Epidermal melanocyte (primary cell): Measurements from ENCODE around the gene TPRG1L.
A peak's percentile ranks its signal among the peaks of the same experiment; 100 is the strongest.
"Not testable (repeated sequence)": the region's sequence is repeated elsewhere in the genome, so short reads cannot be mapped to it uniquely, and the experiment has no call there.

Experiments
- DNase-seq: peaks from one replicate; pipeline ENCODE4 v3.0.0; 2011; ENCODE audit warnings: low spot score; ENCODE audit not compliant: insufficient read length

The TPRG1L gene

DNA sequence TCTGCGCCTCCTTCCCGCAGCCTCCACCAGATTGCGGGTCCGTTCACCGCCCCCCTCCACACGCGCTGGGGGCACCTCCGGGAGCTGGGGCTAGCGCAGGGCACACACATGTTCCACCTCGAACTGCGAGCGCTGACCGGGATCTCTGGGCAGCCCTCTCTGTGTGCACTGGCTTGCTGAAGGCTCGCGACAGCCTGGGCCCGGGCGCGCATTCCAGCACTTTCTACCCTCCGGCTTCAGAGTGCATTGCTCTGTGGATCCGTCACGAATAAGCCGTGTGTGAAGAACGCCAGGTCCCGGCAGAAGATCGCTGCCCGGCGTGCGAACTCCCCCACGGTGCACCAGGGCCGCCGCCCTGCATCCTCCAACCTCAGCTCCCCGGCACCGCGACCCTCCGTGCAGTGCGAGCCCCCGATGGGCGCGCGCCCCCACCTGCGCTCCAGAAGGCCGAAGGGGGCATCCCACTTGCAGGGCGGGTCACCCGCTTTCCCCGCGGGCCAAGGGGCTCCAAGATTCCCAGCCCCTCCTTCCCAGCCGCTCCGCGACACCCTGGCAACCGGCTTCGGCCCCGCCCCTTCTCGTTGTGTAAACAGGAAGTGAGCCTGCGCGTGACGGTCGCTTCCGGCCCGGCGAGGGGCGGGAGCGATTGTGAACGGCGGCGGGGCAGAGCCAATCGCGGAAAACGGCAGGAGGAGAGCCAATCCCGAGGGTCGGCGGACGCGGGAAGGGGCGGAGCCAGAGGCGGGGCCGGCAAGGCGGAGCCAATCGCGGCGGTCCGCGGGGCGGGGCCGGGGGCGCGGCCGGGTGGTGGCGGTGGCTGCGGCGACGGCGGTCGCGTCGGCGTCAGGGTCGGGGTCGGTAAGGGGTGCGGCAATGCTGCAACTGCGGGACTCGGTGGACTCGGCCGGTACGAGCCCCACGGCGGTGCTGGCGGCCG, at the start of gene TPRG1L:
TPRG1L (plus strand) TSS at position 816 of the 937 bp plus-strand sequence; CDS start at position 874, 58 bp downstream.
- peak; percentile 100 for DNase-seq

DNA sequence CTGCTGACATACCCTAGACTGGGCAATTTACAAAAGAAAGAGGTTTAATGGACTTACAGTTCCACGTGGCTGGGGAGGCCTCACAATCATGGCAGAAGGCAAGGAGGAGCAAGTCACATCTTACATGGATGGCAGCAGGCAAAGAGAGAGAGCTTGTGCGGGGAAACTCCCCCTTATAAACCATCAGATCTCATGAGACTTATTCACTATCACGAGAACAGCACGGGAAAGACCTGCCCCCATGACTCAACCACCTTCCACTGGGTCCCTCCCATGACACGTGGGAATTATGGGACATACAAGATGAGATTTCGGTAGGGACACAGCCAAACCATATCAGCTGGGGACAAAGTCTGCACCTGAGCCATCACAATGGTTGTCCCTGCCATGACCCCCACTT, 49.3 kb upstream of the TPRG1L start:
- not testable (repeated sequence) for DNase-seq

DNA sequence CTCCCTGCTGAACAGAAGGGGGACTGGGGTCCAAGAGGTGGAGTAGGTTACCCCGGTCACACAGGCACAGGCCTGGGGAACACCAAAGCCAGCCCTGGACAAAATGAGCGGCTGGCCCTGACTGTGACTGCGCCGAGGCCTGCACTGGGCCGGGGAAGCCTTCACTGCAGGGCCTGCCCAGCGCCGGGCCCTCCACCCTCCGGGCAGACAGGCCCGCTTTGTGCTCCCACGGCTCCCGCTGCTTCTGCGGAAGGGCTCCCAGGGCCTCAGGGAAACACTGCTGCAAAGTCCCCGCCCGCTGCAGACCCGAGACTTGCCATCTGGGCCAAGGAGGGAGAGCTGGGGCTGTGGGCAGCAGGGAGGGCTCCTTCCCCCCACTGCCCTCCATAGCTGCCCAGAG, 48.8 kb upstream of the TPRG1L start:
- DNase-seq = no peak

DNA sequence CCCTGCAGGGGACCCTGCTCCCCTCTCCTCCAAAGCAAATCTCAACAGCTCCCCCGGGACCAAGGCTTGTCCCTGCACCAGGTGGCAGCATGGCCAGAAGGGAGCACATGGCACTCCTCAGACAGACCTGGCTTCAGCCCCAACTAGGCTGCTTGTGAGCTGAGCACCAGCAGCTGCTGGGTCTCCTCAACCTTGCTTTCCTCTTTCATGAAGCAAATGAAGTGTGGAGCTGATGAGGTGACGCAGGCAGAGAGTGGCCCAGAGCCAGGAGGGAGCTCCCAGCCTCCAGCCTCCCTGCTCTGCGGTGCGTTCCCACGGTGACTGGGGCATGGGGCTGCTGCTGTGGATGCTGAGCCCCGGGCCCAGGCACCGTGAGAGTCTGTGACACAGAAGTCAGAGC, 47.5 kb upstream of the TPRG1L start:
- no peak for DNase-seq

DNA sequence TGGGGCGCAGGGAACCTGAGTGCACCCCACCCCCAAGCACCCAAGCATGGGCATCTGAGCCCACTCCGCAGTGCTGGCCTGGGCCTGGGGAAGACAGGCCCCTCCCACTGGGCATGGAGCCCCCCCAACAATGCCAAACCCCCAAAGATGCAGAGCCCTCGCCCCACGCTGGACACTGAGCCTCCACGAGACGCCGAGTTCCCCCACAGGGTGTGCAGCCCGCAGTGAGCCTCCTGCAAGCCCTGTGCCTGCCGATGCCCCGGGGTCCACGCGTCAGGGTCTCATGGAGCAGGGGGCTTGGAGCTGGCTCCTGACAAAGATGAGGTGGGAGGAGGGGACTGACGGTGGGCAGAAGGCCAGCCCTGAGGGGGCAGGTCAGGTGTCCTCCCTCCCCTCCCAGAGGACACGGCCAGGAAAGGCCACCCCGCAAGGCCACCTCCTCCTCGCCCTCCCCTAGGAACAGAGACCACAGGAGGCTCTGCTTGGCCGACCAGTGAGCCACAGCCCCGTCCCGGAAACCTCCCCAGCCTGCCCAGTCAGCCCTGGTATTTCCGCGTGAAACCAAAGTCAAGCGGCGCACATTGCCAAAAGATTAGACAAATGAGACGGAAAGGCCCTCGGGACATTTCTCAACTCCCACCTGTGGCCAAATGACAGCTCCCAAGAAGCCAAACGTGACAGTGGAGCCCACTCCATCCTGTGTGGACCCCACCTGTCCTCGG, 46.9 kb upstream of the TPRG1L start:
- DNase-seq = no peak

DNA sequence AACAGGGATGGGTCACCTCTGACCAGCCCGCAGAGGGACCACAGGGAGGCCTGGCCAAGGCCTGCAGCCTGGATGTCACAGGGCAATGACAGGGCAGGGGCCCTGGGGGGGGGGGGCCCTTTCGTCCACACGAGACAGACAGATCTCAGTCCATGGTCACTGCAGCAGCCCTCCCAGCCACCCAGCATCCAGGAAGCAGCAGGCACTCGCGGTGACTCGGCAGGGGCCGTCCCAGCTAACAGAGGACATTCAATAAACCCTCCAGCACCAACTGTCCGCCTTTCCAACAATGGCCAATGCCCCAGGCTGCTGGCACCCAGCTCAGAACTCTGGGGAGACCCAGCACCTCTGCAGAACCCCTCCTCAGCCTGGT, 46.4 kb upstream of the TPRG1L start:
- no peak for DNase-seq

DNA sequence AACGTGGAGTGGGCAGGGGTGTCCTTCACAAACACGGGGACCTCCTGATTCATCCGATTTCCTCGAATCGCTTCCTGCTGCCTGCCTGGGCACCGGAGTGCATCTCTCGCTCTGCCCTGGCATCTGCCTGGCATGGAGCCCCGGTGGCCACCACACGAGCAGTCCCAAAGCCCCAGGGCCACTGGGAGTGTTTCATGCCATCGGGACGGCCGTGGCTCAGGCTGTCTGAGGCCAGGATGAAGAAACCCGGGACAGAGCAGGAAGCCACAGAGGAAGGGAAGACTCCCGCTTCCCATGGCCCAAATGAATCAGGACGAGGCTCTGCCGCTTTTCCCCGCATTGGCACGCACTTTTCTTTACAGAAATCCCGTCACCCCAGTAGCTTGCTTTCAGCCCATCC, 45.9 kb upstream of the TPRG1L start:
- DNase-seq = no peak

DNA sequence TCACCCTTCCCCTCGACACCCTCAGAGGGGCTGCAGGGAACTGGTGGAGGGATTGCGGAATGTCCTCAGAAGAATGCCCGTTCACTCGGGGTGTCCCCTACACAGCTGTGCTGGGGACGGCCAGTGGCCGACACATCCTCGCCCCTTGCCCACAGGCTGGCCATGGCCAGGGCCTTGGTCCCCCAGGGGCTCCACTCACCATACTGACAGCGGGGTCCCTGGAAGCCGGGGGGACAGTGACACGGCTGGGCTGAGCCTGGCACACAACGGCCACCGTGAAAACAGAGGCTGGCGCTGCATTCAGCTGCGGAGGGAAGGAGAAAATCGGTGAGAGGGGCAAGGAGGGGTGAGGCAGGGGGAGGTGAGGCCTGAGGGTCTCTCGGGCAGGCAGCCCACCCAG, 45.2 kb upstream of the TPRG1L start:
- no peak for DNase-seq

DNA sequence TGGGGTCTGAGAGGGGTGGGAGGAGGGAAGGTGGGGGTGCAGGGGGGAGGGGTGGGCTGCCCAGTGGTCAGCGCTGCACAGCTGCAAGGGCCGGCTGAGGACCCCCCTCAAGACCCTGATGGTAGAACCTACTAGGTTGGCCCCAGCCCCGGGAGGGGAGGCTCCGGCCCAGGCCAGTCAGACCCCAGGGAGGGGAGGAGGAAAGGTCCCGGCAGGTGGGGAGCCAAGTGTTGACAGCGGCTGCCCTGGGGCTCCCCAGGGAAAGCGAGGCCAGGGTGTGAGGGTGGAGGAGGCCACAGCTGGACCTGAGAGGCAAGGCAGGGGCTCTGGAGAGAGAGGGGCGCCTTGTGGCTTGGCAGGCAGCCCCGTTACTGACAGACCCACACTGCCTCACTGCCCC, 44.6 kb upstream of the TPRG1L start:
- DNase-seq = no peak

DNA sequence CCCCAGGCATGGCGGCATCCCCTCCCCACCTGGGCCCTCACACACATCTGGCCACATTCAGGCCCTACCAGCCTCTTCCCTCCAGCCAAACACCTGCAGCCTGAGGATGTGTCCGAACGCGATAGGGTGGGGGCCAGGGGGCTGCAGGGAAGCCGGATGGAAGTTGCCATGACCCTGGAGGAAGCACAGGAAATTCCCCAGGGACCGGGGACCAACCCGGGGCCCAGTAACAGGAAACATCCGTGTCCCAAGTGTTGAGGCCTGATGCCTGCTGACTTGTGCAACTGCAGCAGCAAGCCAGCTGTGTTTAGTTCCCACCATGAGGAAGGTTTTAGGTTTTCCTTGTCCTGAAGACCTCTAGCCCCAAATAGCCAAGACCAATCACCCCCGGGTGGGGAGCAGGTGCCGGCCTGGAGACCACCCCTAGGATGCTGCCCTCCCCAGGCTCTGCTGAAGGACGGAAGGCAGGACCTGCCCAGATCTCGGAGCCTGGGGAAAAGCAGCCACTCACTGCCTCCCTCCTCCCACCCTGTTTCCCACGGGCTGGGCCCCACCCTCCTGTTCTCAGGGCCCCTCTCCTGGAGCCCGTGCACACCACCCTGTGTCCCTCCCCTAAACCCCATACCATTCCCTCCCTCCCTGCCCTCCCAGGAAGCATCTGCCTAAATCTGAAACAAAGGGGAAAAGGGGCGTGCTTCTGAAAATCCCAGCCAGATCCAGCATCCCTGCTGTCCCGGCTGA, 43.3 kb upstream of the TPRG1L start:
- DNase-seq = no peak

DNA sequence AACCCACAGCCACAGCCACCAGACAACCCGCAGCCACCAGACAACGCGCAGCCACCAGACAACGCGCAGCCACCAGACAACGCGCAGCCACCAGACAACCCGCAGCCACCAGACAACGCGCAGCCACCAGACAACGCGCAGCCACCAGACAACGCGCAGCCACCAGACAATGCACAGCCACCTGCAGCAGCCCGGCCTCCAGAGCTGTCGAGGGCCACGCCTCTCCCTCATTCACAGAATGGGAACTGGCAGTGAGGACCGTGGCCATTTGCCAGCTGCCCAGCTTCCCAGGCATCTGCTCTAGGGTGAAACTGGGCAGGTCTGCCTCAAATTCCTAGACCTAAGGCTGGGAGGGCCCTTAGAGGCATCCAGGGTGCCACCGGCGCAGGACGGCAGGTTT, 41.1 kb upstream of the TPRG1L start:
- not testable (repeated sequence) for DNase-seq

DNA sequence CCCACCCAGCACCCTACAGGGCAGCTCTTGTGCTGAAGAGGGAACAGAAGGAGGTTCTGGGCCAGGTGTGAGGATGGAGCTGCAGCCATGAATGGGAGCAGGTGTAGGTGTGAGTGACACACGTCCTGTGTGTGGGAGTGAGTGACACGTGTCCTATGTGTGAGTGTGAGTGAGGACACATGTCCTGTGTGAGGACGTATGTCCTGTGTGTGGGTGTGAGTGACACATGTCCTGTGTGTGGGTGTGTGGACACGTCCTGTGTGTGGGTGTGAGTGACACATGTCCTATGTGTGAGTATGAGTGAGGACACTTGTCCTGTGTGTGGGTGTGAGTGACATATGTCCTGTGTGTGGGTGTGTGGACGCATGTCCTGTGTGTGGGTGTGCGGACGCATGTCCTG, 39.9 kb upstream of the TPRG1L start:
- no peak for DNase-seq

DNA sequence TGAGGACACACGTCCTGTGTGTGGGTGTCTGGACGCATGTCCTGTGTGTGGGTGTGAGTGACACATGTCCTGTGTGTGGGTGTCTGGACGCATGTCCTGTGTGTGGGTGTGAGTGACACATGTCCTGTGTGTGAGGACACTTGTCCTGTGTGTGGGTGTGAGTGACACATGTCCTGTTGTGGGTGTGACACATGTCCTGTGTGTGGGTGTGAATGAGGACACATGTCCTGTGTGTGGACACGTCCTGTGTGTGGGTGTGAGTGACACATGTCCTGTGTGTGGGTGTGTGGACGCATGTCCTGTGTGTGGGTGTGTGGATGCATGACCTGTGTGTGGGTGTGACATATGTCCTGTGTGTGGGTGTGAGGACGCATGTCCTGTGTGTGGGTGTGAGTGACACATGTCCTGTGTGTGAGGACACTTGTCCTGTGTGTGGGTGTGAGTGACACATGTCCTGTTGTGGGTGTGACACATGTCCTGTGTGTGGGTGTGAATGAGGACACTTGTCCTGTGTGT, 39.4 kb upstream of the TPRG1L start:
- DNase-seq = not testable (repeated sequence)

DNA sequence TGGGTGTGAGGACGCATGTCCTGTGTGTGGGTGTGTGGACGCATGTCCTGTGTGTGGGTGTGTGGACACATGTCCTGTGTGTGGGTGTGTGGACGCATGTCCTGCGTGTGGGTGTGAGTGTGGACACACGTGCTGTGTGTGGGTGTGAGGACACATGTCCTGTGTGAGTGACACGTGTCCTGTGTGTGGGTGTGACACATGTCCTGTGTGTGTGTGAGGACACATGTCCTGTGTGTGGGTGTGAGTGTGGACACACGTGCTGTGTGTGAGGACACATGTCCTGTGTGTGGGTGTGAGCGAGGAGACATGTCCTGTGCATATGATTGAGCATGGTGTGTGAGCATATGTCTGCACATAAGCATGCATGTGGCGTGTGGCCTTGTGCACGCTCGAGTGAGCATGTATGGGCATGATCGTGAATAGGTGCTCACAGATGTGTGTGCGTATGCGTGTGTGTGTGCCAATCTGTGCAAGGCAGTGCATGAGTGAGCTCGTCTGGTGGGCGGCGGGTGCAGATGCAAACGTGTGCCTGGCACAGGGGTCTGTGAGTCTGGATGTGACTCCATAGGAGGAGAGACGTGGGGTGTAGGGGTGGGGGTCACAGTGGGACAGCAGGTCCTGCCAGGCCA, 38.8 kb upstream of the TPRG1L start:
- DNase-seq = no peak

DNA sequence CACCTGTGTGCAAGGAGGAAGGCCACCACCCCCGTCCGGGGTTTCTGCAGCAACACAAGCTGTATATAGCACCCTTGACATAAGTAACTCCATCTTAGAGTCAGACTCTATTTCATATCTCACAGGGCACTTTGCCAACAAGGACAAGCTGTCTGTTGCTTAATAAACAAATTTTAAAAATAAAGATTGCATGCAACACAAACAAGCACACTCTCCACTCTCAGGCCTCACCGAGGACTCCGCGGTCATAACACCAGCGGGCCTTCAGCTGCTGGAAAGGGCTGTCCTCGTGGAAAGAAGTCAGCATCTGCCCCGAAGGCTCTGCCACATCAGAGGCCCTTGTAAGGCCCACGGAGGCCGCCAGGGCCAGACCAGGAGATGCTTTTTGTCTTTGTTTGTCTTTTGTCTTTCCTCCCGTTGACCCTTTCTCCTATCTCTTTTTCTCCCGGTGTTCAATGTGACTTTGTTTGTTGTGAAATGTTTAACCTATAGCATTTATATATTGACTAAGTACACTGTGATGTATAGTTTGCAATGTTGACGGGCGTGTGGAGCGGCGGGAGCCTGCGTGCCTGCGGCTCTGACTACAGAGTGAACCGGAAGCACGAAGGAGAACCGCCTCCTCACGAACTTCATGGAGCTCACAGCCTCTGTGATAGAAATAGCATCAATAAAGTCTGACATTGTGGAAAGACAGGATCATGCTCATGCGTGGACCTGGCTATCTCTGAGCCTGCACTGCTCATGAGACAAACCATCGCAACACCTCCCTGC, 37.6 kb upstream of the TPRG1L start:
- DNase-seq = no peak

DNA sequence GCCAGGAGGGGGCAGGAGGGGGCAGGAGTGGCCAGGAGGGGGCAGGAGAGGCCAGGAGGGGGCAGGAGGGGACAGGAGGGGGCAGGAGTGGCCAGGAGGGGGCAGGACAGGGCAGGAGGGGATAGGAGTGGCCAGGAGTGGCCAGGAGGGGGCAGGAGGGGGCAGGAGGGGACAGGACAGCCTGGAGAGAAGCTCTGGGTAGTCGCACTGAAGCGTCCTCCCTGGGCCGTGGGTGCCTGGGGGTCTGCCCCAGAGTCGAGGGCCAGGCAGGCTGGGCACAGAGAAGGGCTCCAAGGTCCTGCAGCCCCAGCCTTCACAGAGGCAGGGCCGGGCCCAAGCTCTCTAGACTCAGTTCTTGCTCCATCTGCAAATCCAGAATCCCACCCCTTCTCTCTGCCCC, 36.4 kb upstream of the TPRG1L start:
- DNase-seq = no peak

DNA sequence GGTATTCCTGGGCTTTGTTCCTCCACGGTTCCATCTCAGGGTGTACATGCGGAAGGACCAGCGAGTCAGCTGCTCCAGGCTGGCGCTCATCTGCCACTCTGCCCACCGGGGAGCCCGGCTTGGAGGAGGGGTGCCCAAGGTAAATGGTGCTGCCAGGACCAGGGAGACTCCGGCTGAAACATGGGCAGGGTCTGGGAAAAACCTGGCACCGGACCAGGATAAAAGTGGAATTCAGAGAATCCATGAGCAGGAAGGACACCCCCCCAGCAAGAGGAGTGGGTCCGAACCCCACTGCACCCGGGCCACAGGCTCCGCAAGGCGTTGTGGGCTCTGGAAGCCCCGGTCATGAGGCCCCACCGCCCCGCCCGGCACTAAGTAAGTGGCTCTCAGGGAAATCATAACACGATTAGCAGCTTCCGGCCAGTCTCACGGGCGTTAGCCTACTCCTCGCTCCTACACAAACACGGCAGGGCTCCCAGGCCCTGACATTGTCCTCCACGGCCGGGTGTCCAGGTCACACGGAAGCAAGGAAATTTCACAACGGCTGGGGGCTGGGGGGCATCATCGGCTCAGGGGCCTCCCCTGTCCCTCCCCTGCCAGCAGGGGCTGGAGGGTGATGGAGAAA, 34.6 kb upstream of the TPRG1L start:
- DNase-seq = no peak

DNA sequence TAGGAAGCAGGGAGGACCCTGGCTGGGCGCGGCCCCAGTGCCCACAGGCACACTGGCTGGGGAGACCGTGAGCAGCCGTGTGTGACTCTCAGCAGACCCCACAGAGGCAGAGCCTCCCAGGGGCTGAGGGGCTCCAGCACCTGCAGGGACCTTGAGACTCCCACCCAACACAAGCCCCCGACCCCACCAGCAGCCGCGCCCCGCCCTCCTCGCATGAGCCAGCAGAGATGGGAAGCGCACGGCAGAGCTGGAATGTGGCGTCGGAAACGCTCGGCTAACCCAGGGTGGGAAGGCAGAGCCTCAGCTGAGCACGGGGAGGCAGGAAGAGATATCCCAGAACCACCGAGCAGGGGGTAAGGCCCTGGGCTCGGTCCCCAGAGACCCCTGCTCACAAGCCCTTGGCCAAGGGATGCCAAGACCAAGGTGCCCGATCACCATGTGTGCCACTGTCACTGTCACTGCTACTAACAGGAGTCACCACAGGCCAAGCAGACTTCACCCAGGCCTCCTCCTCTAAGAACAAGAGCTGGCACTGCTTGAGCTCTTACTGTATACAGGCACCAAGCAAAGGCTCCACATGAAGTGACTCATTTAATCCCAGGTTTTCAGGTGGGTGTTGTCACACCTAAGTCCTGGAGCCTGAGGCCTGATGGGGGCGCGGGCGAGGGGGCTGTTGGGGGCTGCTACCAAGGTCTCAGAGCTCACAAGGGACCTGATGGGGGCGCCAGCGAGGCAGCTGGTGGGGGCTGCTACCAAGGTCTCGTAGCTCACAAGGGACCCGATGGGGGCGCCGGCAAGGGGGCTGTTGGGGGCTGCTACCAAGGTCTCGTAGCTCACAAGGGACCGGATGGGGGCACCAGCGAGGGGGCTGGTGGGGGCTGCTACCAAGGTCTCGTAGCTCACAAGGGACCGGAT, 33.6 kb upstream of the TPRG1L start:
- DNase-seq = no peak

DNA sequence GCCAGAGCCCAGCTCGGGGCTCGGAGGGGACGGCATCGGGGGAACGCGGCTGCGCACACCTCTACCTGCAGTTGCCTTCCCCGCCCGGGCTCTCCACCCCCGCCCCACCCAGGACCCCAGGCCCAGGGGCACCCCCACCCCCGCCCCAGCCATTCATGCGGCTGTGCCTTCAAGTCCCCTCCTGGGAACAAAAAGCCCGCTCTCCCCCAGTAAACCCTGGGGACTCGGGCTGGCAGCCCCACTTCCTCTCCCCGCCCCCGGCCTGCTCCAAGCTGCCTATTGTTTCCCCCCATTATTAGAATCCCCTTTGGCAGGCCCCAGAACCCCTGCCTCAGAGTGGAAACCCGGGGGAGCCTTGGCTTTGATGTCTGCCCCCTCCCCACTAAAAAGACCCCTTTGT, 31.5 kb upstream of the TPRG1L start:
- DNase-seq = no peak
